Measurements from ENCODE around the gene ATP1B3.
A peak's percentile ranks its signal among the peaks of the same experiment; 100 is the strongest.
"Not testable (repeated sequence)": the region's sequence is repeated elsewhere in the genome, so short reads cannot be mapped to it uniquely, and the experiment has no call there.

The ATP1B3 gene

DNA sequence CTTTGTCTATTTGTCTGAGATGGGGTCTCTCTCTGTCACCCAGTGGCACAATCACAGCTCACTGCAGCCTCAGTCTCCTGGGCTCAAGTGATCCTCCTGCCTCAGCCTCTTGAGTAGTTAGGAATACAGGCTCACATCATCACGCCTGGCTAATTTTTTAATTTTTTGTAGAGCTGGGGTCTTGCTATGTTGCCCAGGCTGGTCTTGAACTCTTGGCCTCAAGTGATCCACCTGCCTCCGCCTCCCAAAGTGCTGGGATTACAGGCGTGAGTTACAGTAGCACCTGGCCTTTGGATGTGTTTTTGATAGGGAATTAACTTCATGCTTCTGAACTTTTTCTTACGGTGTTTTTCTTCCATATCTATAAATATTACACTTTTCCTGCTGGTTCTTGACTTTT, 33.5 kb downstream of the ATP1B3 start:
- not testable (repeated sequence) for FAIRE-seq

DNA sequence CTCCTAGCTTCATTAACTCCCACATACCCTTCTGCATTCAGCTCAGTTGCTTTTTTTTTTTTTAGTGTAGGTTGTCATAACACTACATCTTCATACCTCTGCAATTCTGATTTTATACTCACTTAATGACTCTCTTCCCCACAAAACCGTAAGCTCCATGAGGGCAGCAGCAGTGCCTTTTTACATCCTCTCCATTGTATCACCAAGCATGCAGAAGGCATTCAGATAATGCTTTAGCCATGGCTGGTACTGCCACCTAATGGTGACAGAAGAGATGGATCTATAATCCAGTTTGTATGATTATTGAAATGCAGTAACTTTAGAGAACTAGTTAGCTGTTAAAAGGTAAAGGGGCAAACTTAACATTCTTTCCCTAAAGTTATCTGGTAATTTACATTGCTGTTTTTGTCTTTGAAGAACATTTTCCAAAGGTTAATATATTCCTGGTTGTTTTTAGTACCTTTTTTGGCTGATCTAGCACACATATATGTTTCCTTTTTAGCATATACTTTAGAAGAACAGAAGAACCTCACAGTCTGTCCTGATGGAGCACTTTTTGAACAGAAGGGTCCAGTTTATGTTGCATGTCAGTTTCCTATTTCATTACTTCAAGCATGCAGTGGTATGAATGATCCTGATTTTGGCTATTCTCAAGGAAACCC, 36.8 kb downstream of the ATP1B3 start:
- peak; percentile 47 for FAIRE-seq

DNA sequence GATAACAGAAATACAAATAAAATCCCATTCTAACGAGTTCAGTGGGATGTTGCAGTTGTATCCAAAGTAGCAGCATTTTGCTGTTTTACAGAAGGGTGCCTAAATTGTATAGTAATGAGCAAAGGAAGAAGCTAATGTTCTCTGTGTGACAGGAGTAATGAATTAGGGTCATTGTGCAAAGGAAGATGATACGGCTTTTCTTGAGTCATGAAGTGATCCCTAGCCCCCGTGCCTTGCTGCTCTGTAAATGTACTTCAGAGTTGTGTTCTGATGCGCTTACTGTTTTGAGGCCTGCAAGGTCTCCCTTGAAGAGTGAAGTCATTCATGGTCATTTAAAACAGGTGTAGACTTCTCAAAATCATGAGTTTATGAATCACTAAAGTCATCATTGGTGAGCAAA, 37.9 kb downstream of the ATP1B3 start:
- no peak for FAIRE-seq

DNA sequence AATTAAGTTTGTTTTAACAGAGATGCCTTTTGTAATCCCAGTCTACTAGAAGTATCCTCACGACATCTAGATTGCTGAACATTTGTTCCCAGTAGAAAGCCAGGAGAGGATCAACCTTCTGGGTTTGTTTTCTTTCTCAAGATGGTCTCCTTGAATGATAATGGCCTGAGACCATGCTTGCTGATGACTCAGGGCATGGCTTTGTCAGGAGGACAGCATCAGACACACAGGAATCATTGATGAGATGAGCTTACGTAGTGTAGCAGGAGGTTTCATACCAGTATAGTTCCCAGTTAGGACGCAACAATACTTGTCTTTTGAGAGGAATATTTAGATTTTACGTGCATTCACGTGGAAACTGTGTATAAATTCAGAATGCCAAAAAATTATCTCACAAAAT, 38.6 kb downstream of the ATP1B3 start:
- no peak for FAIRE-seq

DNA sequence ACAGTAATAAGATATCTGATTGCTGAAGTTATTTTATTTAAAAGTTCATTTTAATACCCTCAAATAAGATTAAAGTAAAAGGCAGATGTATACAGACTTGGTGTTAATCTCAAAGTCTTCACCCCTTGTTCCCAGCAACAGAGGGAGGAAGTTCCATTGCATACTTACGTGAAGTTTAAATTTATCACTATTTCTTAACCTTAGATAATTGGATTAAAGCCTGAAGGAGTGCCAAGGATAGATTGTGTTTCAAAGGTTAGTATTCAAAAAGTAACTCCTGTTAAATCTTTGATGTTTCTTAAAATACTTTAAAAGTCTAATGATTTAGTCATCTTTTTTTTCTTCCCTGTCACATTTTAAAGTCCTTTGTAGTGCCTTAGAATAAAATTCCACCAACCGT, 39.3 kb downstream of the ATP1B3 start:
- peak; percentile 56 for FAIRE-seq

DNA sequence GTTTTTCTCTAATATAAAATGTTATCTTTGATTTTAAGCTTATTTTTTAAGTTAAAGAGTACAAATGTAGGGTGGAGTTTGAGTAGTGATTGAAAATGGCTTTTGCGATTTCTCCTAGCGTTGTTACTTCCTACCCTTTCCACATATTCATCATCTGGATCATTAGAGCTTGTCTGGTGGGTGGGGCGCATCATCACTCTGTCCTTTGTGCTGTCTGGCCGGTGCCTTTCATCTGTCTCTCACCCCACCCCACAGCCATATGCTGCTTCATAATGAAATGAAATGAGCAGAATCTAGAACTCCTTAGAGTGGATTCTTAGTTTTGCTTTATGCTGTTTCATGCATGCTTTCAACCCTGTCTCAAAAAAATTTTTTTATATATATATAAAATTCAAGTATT, 44.3 kb downstream of the ATP1B3 start:
- FAIRE-seq = no peak

DNA sequence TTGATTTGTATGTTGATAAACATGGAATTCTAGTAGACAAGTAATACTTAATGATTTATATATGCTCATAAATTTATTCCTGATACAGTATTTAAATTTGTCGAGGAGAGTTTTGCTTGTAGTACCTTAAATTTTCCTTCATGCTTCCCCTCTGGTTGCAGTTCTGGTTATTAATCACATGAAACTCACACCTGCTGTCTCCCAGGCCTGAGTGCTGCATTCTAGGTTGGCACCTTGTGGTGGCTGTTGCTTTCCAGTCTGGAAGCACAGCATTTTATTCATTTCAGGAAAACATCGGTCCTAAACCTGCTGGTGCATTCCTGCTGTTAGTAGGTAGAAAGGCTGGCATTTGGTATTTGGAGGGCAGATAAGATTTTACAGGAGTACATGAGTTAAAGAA, 44.9 kb downstream of the ATP1B3 start:
- FAIRE-seq = no peak

DNA sequence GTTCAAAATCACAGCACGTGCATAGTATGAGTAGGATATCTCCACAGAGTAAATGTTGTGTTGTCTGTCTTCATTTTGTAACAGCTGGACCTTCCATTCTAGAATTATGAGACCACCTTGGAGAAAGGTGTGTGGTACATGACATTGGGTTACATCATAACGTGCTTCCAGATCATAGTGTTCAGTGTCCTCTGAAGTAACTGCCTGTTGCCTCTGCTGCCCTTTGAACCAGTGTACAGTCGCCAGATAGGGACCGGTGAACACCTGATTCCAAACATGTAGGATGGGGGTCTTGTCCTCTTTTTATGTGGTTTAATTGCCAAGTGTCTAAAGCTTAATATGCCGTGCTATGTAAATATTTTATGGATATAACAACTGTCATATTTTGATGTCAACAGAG, 49.2 kb downstream of the ATP1B3 start:
- FAIRE-seq = not testable (repeated sequence)

DNA sequence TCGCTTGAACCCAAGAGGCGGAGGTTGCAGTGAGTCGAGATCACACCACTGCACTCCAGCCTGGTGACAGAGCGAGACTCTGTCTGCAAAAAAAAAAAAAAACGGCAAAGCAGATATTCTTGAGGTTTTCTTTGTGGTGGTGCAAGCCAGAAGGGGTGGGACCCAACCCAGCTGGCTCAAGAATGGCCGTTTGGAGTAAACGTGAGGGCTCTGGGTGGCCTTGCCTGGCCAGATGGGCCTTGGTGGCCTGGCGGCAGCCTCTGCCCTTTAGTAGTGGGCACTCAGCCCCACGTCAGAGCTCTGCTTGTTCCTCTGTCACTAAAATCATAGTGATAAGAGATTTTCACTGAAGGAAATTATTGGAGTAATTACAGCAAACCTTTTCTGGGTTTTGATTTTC, 50.5 kb downstream of the ATP1B3 start:
- FAIRE-seq = no peak

DNA sequence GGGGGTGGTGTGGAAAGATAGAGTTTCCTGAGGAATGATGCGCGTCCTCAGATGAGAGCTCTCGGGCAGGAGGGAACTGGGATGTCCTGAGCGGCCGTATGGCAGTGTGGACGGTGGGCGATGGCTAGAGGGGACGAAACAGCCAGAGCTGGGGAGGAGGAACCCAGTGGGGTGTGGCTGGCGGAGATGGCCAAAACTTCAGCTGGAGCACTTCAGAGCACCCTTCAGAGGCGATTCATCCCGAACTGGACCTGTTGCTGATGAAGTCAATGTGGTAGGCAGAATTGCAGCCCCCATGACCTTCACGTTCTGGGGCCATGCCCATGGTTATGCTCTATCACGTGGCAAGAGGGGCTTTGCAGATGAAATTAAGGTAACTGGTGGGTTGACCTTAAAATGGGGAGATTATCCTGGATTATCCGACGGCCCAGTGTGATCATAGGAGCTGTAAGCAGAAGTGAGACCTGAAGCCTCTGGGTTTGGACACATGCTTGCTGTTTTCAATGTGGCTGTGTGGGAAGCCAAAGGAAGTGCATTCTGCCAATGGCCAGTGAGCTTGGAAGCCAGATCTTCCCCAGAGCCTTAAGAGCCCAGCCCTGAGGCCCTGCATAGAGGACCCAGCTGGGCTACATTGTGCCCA, 52.3 kb downstream of the ATP1B3 start:
- no peak for FAIRE-seq

DNA sequence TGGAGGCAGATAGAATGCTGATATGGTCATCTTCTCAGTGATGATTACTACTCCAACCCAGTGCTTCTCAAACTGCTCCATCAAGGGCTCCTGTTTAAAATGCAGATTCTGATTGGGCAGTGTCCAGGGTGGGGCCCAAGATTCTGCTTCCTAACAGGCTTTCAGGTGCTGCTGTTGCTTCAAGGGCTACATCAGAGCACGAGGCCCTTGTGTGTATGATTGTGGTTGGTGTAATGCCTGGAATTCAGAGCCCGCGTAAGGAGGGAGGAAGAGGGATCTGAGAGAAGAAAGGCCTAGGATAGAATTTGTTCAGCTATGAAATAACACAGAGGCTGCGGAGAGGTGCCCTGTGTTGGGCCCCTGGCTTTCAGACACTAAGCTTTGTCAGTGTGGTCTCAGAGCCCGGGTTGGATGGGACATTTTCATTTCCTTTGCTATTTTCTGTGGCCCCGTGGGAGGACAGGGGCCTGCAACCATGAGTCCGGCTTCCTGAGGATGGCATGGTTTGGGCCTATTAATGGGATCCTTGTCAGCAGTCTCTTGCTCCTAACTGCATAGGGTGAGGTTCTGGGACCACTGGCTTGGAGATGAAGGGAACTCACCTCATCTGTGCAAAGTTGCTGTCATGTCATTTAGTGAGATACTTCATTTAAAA, 53.0 kb downstream of the ATP1B3 start:
- no peak for FAIRE-seq

DNA sequence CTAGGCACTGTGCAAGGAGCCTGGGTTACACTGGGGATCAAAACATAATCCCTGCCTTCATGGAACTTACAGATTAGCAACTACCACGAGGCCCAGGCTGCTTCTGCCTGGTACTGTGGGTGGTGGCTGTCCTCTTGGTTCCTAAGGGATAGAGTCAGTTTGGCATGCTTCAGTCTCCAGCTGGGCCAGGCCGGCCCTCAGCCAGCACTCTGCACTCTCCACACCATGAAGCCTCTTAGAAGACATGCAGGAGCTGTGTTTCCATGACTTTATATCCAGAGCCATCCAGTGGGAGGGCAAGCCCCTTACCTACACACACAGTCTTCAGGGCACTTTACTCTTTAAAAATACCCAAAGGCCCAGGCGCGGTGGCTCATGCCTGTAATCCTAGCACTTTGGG, 54.4 kb downstream of the ATP1B3 start:
- no peak for FAIRE-seq

DNA sequence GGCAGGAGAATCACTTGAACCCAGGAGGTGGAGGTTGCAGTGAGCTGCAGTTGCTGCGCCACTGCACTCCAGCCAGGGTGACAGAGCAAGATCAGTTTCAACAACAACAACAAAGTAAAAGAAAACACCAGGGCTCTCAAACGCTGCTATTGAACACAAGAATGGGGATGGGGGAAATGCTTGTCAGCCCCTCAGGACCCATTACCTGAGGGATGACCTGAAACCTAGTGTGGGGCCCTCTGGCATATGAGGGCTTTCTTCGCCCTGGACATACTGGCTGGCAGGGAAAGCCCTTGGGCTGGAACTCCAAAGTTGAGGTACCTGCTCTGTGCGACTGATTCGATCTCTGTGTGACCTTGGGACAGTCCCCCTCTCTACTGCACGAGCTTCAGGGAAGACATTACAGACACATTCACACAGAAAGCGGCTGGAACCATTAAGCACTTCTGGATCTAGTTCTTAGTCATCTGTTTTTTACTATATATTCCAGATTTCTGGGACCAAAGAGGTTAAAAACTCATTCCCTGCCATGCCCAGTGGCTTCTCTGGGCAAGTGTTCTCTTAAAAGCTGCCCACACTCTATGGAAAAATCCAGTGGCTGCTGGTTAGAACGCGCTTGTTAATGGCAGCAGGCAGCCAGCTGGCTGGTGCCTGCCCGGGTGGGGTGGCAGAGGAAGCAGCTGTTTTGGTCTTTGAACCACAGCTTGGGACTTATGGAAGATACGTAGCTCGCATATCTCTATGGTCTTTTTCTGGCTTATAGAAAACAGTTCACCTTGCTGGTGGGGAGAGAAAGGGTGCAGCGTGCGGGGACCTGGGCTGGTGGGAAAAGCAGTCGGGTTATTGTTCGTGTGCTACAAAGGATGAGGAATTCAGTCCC, 57.2 kb downstream of the ATP1B3 start:
- no peak for FAIRE-seq

DNA sequence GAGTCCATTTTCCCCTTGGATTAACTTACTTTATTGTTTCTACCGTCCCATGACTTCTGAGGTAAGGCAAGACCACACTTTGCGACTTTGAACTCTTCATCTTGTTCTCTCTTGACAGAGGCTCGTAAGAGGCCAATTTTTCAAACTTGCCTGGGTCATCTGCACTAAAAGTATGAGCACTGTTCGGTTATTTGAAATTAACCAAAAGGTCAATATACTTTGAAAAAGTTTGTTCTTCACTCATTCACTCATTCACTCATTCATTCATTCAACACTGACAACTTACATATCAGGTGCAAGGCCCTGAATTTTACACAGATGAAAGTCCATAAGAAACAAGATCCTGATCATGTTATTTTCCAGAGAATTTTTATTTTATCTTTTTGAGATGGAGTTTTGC, 57.9 kb downstream of the ATP1B3 start:
- FAIRE-seq = no peak

DNA sequence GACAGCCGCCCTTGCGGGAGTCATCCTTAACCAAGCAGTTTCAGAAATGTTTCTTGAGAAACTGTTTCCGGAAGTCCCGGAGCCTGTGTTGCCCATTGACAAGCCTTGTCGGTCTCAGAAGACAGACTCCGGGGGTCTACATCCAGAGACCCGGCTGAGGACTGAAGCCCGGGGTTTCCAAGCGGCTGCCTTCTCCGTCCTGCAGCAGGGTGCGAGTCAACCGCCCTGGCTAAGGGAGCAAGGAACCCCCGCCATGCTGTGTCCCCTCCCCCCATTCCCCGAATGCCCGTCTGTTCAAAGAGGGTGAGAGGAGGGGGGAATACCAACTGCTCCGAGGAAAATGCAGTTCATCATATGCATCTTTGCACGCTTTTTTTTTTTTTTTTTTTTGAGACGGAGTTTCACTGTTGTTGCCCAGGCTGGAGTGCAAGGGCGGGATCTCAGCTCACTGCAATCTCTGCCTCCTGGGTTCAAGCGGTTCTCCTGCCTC, 61.6 kb downstream of the ATP1B3 start:
- no peak for FAIRE-seq

DNA sequence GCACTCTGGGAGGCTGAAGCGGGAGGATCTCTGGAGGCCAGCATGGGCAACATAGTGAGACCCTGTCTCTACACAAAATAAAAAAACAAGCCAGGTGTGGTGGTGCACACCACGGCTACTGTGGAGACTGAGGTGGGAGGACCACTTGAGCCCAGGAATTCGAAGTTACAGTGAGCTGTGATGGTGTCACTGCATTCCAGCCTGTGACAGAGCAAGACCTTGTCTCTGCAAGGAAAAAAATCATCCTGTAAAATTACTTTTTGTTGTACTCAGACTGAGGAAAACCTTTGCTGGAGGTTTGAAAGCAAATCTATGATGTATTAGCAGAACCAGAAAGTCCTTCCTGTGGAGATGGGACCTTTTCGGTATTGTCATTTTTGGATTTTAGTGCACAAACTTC, 63.3 kb downstream of the ATP1B3 start:
- FAIRE-seq = no peak

DNA sequence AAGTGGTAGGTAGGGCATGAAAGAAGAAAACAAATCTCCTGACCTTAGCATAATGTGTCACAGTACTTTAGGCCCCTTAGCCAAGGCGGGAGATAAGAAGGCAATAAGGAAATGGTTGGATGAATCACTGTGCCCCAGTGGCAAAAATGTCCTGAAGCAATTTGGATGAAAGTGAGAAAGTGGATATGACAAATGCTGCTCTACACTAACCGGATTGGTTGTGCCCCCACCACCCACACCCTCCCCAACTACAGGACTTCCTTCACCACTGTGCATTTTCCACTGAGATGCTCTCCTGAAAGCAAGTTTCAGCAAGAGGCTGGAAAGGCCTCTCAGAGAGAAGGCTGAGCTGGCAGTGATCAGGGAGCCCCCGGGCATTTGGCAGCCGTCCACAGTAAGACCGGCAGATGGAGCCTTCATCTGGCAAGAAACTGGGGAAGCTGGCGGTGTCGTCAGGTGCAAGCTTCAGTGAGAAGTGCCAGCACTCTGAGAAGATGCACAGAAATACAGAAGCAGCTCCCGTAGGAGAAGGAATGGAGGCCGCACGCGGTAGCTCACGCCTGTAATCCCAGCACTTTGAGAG, 63.8 kb downstream of the ATP1B3 start:
- FAIRE-seq = no peak

DNA sequence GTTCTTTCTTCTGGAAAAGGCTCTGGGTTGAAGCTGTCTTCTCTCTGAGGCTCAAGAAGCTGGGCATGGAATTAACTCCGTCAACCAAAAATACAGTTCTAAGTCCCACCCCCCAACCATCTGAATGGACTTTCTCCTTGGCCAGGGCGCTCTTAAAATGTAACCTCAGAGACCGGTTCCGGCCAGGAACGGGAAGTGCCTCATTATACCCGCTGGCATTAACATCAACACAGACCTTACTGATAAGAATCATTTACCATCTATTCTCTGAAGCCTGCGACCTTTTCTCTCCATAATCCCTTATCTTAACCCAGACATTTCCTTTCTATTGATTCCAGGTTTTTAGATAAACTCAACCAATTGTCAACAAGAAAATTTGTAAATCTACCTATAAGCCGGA, 64.7 kb downstream of the ATP1B3 start:
- FAIRE-seq = no peak

DNA sequence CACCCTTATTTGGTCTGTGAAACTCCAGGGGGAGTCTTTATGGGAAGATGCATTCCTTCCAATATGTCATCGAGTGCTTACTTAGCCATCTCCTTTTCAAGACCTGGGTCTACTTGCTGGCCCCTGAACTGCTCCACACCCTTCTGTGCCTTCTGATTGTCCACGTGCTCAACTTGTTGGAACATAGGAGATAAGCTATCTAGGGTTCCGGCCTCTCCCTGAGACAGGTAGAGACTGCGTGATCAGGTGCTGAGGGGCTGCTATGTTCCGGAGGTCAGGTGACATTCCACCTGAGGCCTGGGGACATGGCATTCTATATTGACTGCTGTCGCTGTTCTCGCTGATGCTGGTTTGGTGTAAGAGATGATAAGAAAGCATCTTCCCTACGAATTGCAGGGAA, 65.6 kb downstream of the ATP1B3 start:
- no peak for FAIRE-seq

DNA sequence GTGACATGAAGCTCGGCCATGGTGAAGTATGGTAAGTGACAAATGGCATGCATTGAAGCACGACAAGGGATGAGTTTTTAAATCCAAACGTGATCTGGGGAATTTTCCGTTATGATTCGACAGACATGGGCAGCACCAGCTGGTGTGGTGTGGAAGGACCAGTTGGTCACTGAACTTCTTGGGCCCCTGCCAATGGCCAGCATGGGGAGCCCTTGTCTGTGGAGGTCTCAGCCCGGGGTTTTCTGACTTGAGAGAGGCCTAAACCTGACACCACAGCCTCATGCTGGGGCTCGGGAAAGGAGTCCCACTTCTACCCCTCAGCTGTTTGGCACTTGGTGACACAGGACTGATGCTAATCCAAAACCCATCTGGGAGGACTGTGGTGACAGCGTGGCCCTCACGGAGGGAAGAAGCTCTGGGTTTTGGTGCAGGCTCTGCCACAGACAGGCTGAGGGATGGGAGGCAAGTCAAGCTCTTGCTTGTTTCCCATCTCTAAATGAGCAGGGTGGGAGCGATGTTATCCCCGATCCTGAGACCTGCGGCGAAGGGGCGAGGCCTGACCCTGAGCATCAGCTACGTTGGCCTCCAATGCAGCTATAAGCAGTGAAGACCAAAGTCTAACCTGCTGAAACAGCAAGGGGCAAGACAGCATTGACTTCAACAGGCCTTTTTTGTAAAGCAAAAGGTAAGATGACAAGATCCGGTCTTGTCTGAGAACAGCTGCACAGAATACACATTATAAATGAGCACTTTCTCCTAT, 69.5 kb downstream of the ATP1B3 start:
- no peak for FAIRE-seq

DNA sequence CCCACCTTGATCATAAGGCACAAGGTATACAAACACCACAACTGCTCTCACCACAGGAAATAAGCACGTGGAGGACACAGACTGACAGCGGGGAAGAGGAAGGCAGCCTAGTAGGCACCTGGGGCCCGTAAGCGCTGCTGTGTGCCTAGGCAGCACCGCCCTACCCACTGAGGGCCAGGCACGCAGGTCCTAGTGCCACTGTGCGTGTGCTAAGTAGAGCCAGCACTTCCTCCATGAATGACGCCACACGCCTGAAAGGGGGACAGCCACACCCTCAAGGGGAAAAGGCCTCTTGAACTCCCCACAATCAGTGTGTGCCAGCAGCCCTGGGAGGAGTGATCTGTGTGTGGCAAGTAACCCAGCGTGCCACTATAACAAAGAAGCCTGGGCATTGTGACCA, 73.0 kb downstream of the ATP1B3 start:
- no peak for FAIRE-seq

DNA sequence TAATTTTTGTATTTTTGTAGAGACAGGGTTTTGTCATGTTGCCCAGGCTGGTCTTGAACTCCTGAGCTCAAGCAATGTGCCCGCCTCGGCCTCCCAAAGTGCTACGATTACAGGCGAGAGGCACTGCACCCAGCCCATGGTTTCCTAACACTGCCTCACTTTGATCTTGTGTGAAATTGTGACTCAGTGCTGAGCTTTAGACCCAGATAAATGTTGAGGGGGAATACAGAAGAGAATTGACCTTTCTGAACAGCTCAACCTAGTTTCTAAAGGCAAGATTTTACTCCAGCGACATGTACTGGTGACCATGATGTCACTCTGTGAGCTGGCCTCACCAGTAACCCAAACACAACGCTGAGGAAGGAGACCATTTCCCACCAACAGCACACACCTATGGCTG, 73.5 kb downstream of the ATP1B3 start:
- no peak for FAIRE-seq

All from A204.1 (cell line).